KBM-7 (cell line): ENCODE measurements around the gene FAM221B.

Experiments
- DNase-seq: peaks from one replicate; pipeline ENCODE4 v3.0.0-alpha.2; 2015
- in situ Hi-C: fragments of 300-500 bp; cut with MboI; formaldehyde crosslinking; loops from 2 replicates; pipeline ENCODE4 v1.14.3; 2020; ENCODE audit warnings: low sequenced_read_pairs, low pct_unique_long_range_greater_than_20kb, mixed read lengths

The FAM221B gene

GRCh38 chr9:35771075-35771433 is 57.5 kb downstream of the FAM221B start:
- DNase-seq: no peak
- in situ Hi-C loops: no loop called here

- no peak for DNase-seq
- in situ Hi-C loops: no loop called here
Measured at GRCh38 chr9:35769763-35770162, 58.8 kb downstream of the FAM221B start.

- in situ Hi-C loops: no loop called here
- DNase-seq: no peak
Measured at GRCh38 chr9:35767458-35767857, 61.1 kb downstream of the FAM221B start.

GRCh38 chr9:35766997-35767396 is 61.5 kb downstream of the FAM221B start:
- in situ Hi-C loops: no loop called here
- DNase-seq: no peak
